GM21723 (cell line): ENCODE measurements around the gene LRRC8D.

Source experiments
- ATAC-seq: cut with Tn5 transposase; IDR thresholded peaks from one replicate; pipeline ENCODE4 v1.9.1; 2021; ENCODE audit warnings: mild to moderate bottlenecking, moderate library complexity; ENCODE audit not compliant: unreplicated experiment

The LRRC8D gene

DNA sequence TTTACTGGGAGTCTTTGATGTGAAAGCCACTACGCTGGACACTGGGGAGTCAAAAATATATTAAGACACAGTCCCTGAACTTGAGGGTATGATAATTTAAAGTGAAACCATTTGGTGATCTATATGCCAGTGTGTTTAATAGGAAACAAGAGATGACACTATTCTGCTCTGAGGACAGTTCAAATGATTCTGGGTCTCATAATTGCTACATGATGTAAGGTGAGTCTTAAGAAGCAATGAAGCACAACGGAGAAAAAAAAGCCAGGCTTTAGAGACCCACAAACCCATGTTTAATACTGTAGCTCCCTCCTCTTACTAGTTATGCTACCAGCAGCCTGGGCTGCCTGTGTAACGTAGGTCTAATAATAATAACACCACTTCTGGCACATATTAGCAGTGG lies 14.2 kb upstream of the LRRC8D start:
- no peak for ATAC-seq

DNA sequence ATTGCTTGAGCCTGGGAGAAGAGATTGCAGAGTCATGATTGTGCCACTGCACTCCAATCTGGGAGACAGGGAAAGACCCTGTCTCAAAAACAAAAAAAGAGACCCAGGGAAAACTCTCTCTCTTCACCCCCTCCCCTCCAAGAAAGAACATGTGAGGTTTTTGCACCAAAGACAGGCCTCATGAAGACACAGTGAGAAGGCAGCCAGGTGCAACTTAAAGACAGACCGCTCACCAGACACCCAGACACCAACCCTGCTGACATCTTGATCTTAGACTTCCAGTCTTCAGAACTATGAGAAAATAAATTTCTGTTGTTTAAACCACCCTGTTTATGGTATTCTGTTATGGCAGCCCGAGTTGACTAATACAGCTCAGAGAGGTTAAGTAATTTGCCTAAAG lies 13.3 kb upstream of the LRRC8D start:
- ATAC-seq: no peak

- no peak for ATAC-seq
These were observed 12.8 kb upstream of the LRRC8D start for GRCh38 chr1:89807983-89808382.

DNA sequence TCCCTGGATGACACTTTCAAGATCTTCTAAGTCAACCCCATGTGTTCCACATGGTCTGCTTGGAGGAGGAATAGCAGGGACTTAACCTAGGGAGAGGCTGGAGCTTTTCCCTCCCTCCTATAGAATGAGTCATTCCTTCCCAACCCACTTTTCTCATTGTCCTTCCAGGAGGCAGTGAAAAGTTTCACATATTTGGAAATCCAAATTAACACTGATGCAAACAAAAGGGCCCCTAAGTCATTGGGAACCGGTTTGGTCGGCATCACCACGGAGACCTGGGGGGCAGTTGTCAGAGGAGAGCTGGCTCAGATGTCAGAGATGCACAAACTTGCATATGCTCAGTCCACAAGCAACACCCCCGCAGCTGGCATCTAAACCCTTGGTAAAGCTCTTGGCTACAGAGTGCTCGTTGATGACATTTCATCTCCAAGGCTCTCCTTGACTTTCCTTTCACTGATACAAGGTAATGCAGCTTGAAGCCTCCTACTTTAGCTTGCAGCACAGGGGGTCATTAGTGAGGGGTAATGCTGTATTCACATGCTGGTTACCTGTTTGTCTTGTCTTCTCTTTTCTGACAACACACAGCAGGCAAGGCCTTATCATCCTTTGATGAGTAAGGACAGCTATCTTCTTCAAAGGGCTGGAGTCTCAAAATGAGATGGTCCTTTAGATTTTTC lies 12.3 kb upstream of the LRRC8D start:
- ATAC-seq: no peak

- no peak for ATAC-seq
These were observed 11.3 kb upstream of the LRRC8D start for GRCh38 chr1:89809556-89809955.

- no peak for ATAC-seq
These were observed 10.5 kb upstream of the LRRC8D start for GRCh38 chr1:89810302-89810701.

DNA sequence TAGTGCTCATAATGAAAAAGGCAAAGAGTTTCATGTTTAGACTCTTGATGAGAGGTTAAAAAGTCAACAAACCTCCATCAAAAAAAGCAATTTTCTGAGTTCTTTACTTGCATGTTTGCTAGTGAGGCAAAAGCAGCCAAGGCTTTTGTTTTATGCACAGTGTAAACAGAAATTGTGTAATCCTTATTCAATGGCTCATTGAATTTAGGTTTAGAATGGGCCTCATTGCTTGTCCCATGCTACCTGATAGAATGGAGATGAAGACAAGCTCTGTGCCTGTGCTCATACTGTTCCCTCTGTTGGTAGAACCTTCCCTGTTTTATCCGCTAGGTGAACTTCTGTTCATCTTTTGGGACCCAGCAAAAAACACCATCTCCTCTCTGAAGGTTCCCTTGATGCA lies 10.0 kb upstream of the LRRC8D start:
- ATAC-seq: no peak

GRCh38 chr1:89812992-89813391 lies 7.8 kb upstream of the LRRC8D start:
- no peak for ATAC-seq

GRCh38 chr1:89815040-89815439 lies 5.8 kb upstream of the LRRC8D start:
- no peak for ATAC-seq

- ATAC-seq: peak; percentile 56
These were observed 5.2 kb upstream of the LRRC8D start for GRCh38 chr1:89815611-89816010.

DNA sequence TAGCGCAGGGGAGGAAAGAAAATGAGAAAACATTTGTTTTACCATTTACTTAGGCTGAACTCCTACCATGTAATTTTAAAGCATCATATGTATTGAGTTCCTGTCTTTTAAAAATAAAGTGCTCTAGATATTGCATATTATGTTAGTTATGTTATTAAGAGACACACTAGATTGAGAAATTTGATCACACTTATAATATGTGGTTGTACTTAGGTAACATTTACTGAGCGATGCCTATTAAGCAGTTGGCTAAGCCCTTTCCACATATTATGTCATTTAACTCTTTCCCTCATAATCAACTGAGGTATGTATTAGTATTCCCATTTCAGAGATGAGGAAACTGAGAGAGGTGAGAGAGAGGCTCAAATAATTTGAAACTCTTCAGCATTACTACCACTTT lies 4.5 kb upstream of the LRRC8D start:
- no peak for ATAC-seq

DNA sequence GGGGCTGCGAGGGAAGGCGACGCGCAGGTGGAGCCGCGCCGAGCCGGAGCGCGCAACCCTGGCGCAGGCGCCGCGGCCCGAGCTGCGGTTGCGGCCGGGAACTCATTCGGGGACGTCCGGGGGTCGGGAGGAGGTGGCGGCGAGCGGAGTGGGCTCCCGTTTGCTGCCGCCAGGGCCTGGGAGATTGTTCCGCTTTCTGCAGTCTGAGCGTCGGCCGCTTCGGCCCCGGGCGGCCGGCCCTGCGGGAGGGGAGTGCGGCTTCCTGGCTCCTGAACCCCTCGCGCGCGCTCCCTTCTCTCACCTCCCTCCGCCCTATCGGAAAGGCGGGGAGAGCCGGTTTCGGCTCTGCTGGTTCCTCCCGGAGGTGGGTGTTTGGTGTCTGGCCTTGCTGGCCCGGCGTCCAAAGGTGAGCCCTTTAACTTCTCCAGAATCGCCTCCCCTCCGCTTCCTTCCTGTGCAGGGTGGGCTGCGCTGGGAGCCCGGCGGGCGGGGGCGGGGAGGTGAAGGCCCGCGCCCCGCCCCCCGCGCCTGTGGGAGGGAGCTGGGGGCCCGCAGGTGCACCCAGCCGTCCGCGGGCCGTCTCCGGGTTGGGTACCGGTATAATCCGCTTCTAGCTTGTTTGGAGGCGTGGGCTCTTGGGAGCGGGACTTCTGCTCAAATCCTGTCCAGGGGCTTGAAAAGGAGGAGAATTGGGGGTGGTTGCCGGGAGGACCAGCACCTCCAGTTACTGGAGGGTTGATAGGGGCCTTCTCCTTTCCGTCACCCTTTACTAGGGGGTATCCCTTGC lies 683 bp downstream of the LRRC8D start:
- peak; percentile 59 for ATAC-seq

- peak; percentile 1 for ATAC-seq
These were observed 1.5 kb downstream of the LRRC8D start for GRCh38 chr1:89822109-89822962.

DNA sequence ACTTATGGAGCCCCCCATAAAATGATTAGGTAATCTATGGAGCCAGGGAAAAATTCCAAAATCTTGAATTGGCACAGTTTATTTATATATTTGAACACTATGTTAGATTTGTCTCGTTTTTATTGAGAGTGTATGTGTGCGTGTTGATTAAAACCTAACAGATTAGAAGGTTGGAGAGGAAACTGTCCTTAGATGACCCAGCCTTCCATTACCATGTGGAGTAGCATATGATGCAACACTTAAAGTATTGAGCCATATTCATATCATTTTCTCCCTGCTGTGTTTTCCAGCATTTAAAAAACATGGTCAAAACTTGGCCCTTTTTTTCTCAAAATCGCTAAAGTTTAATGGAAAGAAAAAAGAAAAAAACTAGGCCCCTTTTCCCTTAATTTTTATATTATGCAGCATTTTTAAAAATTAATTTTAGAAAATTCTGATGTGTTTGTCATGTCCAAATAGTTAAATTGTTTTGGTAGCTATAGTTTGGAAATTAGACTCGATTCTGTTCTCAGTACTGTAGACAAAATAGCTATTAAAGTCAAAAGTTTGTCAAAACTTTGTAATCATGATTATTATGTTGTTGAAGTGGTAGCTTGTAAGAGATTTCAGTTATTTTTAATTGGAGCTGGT lies 2.3 kb downstream of the LRRC8D start:
- no peak for ATAC-seq

GRCh38 chr1:89823679-89824292 lies 3.0 kb downstream of the LRRC8D start:
- ATAC-seq: no peak

DNA sequence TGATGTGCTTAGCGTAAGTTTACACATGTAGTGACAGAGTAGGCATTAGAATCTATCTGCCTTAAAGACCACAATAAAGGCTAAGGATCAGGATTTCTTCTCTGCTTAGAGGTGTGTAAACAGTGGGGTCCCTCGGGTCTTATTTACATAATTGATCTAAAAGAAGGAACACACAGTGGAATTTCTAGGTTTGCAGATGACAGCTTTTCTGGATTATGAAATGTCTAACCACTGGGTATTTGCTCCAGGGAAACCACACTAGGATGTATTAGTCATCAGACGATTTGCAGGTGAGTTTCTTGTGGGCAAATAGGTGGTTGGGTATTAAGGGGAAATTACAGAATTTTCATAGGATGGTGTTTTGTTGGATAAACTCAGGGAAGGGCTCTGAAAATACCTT lies 5.8 kb downstream of the LRRC8D start:
- ATAC-seq: no peak

DNA sequence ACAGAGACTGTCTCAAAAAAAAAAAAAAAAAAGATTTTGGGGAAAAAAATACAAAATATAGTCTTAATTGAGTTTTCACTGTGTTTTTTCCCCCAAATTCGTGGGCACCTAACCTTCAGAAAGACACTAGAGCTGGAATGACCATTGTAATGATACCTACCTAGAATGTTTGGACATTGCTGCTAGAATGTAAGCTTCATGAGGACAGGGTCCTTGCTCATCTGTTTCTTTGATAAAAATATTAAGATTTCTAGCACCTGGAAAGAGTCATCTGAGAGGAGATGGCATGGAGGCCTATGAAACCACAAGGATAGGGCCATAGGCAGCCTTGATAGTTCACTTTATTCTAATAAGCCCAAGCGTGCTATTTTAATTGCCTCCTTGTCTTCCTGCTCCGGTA lies 6.5 kb downstream of the LRRC8D start:
- ATAC-seq: no peak

DNA sequence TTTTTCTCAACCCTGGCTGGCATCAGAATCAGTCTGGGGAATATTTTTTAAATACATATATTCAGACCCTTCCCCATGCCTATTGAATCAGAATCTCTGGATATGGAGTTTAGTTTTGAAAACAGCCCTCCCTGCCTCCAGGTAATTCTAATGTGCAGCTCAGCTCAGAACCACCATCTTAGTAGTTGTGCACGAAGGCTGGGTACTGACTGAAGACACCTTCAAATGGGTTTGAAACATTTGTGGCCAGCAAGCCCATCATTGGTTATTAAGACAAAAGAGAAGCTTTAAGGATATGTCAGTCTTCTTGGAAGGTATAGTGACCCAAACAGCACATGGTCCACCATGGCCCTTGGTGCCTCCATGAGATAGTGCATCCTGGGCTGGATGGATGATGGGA lies 7.1 kb downstream of the LRRC8D start:
- no peak for ATAC-seq

DNA sequence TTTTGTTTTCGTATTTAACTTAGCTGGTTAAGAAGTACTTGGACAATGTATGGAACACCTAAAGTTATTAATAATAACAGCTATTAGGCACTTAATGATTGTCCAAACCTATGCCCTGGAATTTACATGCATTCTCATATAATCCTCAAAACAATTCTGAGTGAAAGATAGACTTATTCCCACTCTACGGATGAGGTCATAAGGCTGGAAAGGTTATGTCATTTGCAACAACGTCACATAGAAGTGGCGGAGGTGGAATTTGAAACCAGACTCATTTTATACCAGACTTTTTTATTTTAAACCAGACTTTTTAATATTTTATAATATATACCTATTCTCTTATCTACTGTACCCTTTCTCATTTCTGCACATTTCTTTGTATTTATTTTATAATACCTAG lies 8.4 kb downstream of the LRRC8D start:
- ATAC-seq: no peak

- ATAC-seq: no peak
These were observed 10.8 kb downstream of the LRRC8D start for GRCh38 chr1:89831462-89832120.
